ENCODE data around the gene NAV3. TPM values are rescaled to one million over a fixed set of nuclear protein-coding genes. Genes with fewer than 3 reads are reported as not detected.

The NAV3 gene
- total RNA-seq, 1 experiment from 2014 or later = 3.0 TPM

DNA sequence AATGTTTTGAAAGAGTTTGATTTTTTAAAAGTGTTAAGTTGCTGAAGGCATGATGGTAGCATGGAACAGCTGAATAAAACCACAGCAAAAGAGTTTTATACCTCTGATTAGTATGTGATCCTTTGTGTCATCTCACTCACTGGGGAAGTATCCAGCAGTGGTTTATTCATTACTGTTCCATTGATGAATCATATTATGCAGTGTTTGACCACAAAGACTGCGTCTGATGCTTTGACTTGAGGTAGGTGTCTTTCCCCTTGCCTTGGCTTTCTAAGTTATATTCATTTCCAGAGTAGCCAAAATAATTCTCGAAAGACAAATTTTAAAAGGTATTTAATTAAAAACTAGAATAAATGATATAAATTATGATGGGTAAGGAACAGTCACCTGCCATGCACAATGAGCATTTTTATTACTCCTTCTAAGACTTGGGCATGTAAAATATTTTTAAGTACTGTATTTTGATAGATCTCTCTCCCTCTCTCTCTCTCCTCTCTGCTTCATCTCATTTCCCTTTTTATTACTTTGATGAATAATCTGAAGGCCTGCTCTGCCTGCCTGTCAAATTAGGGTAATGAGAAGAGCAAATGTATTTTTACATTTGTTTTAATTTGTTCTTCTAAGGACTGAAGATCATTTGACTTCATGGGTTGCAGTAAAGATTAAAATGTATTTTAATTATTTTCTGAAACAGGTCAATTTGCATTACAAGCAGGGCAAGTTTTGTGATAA is 164.9 kb downstream of the NAV3 start:
- Histone ChIP-seq H4K20me1 (ENCODE audit: control insufficient read depth, insufficient read depth, insufficient read length) (no peaks in the 10 kb centered on the region), H3T11ph (ENCODE audit: low read length) (no peak overlapping the region), H3K4ac (ENCODE audit: low read depth, low read length) (no peak overlapping the region), H3K9ac (ENCODE audit: extremely low read depth, insufficient read length, low read length) (no peak overlapping the region), H4K91ac (ENCODE audit: insufficient read length, low read depth, low read length) (no peak overlapping the region), H4K5ac (ENCODE audit: insufficient read length, low read depth, low read length) (no peak overlapping the region), H2AFZ (ENCODE audit: low read length) (no peak overlapping the region), H3K4me1 (ENCODE audit: insufficient read depth, low read length) (no peaks in the 10 kb centered on the region), H3K14ac (ENCODE audit: insufficient read depth, low read length) (no peak overlapping the region), H2BK12ac (ENCODE audit: insufficient read length, low read depth, low read length) (no peak overlapping the region), H2BK20ac (ENCODE audit: low read depth, low read length, poor library complexity, severe bottlenecking) (no peak overlapping the region), H3K56ac (ENCODE audit: insufficient read length, low read depth, low read length) (no peak overlapping the region), H3K79me2 (ENCODE audit: insufficient read depth, low read length) (no peaks in the 10 kb centered on the region), H4K8ac (replicated peaks; ENCODE audit: insufficient read length, low read depth, low read length) (no peak overlapping the region), H3K79me1 (ENCODE audit: insufficient read depth, low read depth, low read length, poor library complexity, severe bottlenecking) (no peaks in the 10 kb centered on the region), H3K27ac (ENCODE audit: insufficient read length, low read depth, low read length) (no peak overlapping the region), H2AK5ac (ENCODE audit: insufficient read length, low read length) (no peak overlapping the region), H3K23ac (ENCODE audit: insufficient read length, low read depth, low read length) (no peak overlapping the region), H2BK120ac (ENCODE audit: low read depth, low read length, poor library complexity, severe bottlenecking) (no peak overlapping the region), H3K4me2 (ENCODE audit: insufficient read depth, insufficient read length, low read length) (no peak overlapping the region), H3K23me2 (ENCODE audit: insufficient read length, low read depth, low read length, poor library complexity, severe bottlenecking) (no peaks in the 10 kb centered on the region), H2BK15ac (ENCODE audit: low read depth, low read length) (no peak overlapping the region), H2BK5ac (ENCODE audit: insufficient read length, low read length) (no peak overlapping the region), H3K18ac (ENCODE audit: insufficient read length, low read depth, low read length) (no peak overlapping the region), H3K27me3 (ENCODE audit: insufficient read depth, low read length) (no peaks in the 10 kb centered on the region), H3K9me3 (ENCODE audit: control insufficient read depth, low read depth, low read length) (no peaks in the 10 kb centered on the region)
- Mint-ChIP-seq H3K4me3 (no peak overlapping the region), H3K36me3 (ENCODE audit: insufficient read depth in 1 of 3, low read depth in 3 of 3) (no peaks in the 10 kb centered on the region), H3K27ac (no peak overlapping the region; a peak in 1 of 7 replicates), H3K27me3 (ENCODE audit: low read depth) (no peaks in the 10 kb centered on the region), H3K4me1 (no peaks in the 10 kb centered on the region), H3K9me3 (no peaks in the 10 kb centered on the region)
- WGBS (ENCODE audit: extremely low coverage, insufficient read length, low lambda C conversion rate) = no CpG with 5 or more reads among the region's 2 CpGs
- no peak for TF ChIP-seq CTCF (conservative IDR thresholded peaks at IDR 0.05)
- no peak for DNase-seq
